HepG2 (cell line): ENCODE measurements around the gene SLC22A23. TPM values are rescaled to one million over a fixed set of nuclear protein-coding genes. Genes with fewer than 3 reads are reported as not detected.

Experiments
- AKAP8 ChIP-seq: sonication (generic); formaldehyde crosslinking; IDR thresholded peaks from 2 replicates; pipeline ENCODE4 v1.5.1; 2020; ENCODE audit warnings: mild to moderate bottlenecking, missing genetic modification reagents
- ARID4A ChIP-seq: sonication (generic); formaldehyde crosslinking; IDR thresholded peaks from 2 replicates; pipeline ENCODE4 v1.5.0; 2020; ENCODE audit warnings: mild to moderate bottlenecking, missing genetic modification reagents, borderline replicate concordance
- CBX5 ChIP-seq: sonication (generic); formaldehyde crosslinking; IDR thresholded peaks from 2 replicates; pipeline ENCODE4 v1.4.0; 2020; ENCODE audit warnings: missing genetic modification reagents, borderline replicate concordance
- FOXC1 ChIP-seq: sonication (generic); formaldehyde crosslinking; IDR thresholded peaks from 2 replicates; pipeline ENCODE4 v1.8.0; 2022; ENCODE audit warnings: mild to moderate bottlenecking, missing genetic modification reagents, borderline replicate concordance
- JUN ChIP-seq: sonication (generic); formaldehyde crosslinking; IDR thresholded peaks from 2 replicates; pipeline ENCODE4 v1.4.0; 2020; ENCODE audit warnings: mild to moderate bottlenecking, missing genetic modification reagents
- MLX ChIP-seq: IDR thresholded peaks from 2 replicates; pipeline ENCODE4 v1.6.1; 2016
- NCOA2 ChIP-seq: sonication (generic); formaldehyde crosslinking; IDR thresholded peaks from 2 replicates; pipeline ENCODE4 v1.8.0; 2022; ENCODE audit warnings: inconsistent platforms
- NFYC ChIP-seq: IDR thresholded peaks from 2 replicates; pipeline ENCODE4 v1.6.1; 2016; ENCODE audit warnings: missing genetic modification reagents, missing compliant biosample characterization
- RXRB ChIP-seq: IDR thresholded peaks from 2 replicates; pipeline ENCODE4 v1.6.1; 2016; ENCODE audit warnings: borderline replicate concordance, missing genetic modification reagents, missing compliant biosample characterization
- ZFP62 ChIP-seq: sonication (generic); formaldehyde crosslinking; IDR thresholded peaks from 2 replicates; pipeline ENCODE4 v1.4.0; 2020; ENCODE audit warnings: missing genetic modification reagents
- ZNF160 ChIP-seq: sonication (generic); formaldehyde crosslinking; IDR thresholded peaks from 2 replicates; pipeline ENCODE4 v1.8.0; 2022; ENCODE audit warnings: mild to moderate bottlenecking, inconsistent platforms, missing genetic modification reagents
- ZNF224 ChIP-seq: sonication (generic); formaldehyde crosslinking; IDR thresholded peaks from 2 replicates; pipeline ENCODE4 v1.5.0; 2020; ENCODE audit warnings: mild to moderate bottlenecking, missing genetic modification reagents
- ZNF451 ChIP-seq: sonication (generic); formaldehyde crosslinking; IDR thresholded peaks from 2 replicates; pipeline ENCODE4 v1.5.0; 2020; ENCODE audit warnings: mild to moderate bottlenecking, missing genetic modification reagents
- ZNF644 ChIP-seq: IDR thresholded peaks from 2 replicates; pipeline ENCODE4 v1.6.1; 2016; ENCODE audit warnings: low read depth
- ZNF773 ChIP-seq: sonication (generic); formaldehyde crosslinking; IDR thresholded peaks from 2 replicates; pipeline ENCODE4 v1.4.0; 2020; ENCODE audit warnings: missing genetic modification reagents, borderline replicate concordance
- ZZZ3 ChIP-seq: sonication (generic); formaldehyde crosslinking; IDR thresholded peaks from 2 replicates; pipeline ENCODE4 v1.4.0; 2020; ENCODE audit warnings: missing genetic modification reagents, mild to moderate bottlenecking, borderline replicate concordance
- polyA plus RNA-seq, 8 experiments: library from polyadenylated mRNA; depleted of rRNA in 3 of 8; stranded (reverse) in 7 of 8; unstranded in 1 of 8; fragments of >200 nt; fragmentation: Illumina TruSeq in 4 of 8; extraction: Trizol in 4 of 8; gene quantifications; 2 replicates each; pipeline versions ENCODE4 v1.2.1 to v1.2.3, GENCODE V29; 2011 to 2016; ENCODE audit warnings: low read depth in 4 of 8, missing spikeins in 1 of 8, mixed read lengths in 1 of 8; ENCODE audit not compliant: insufficient read depth in 1 of 8
- total RNA-seq, 5 experiments: library from RNA; depleted of rRNA; stranded (reverse); fragments of >200 nt; fragmentation: Illumina TruSeq; extraction: Trizol; gene quantifications; 2 replicates each; pipeline ENCODE4 v1.2.3, GENCODE V29; 2016; ENCODE audit warnings: low read depth in 1 of 5
- TF ChIP-seq, protein P1 (sequence below): sonication (generic); formaldehyde crosslinking; IDR thresholded peaks from 2 replicates; pipeline ENCODE4 v1.5.1; 2020; ENCODE audit warnings: mild to moderate bottlenecking, moderate library complexity, missing genetic modification reagents
- TF ChIP-seq, protein P2 (sequence below): sonication (generic); formaldehyde crosslinking; IDR thresholded peaks from 2 replicates; pipeline ENCODE4 v1.5.1; 2020; ENCODE audit warnings: missing genetic modification reagents, mild to moderate bottlenecking, borderline replicate concordance
- TF ChIP-seq, protein P3 (sequence below): sonication (generic); formaldehyde crosslinking; IDR thresholded peaks from 2 replicates; pipeline ENCODE4 v1.4.0; 2020; ENCODE audit warnings: missing genetic modification reagents
- TF ChIP-seq, protein P4 (sequence below): IDR thresholded peaks from 2 replicates; pipeline ENCODE4 v1.6.1; 2016; ENCODE audit warnings: missing genetic modification reagents, missing compliant biosample characterization

SLC22A23 gene
- total and polyA plus RNA-seq, 2 of the 13 experiments (the other 11 are each of a cell fraction or from before 2014, with no cell fraction given): 11.8 to 17.5 TPM

DNA sequence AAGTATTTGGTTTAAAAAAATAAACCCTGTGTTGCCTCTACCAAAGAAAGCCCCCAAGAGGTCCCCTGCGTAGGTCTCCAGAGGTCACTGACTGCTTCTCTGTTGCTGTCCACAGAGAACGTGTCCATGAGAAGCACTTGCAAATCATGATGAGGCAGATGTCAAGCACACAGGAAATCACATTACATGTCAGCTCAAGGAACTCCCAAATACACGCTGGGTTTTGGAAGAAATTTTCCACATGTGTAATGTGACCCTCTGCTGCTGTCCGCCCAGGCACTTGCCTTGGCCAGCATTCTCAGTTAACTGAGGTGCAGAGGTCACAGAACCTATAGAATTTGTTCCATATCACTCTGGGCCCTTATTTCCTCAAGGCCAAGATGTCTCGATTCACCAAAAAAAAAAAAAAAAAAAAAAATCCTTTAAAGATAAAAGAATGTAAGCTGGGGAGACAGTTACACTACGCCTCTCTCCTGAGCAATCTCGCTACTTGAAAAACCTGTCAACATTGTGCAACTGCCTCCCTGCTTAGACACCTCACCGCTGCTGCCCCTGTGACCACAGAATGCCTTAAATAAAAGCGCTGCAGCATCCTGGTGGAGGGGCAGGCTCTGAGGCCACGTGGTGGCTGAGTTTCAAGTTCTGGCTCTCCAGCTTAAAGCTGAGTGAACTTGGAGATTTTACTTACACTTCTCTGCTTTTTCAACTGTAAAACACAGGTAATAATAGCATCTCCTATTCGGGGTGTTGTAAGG lies 42.3 kb downstream of the SLC22A23 start (continued):
- peak; percentile 44; the same call in 1 of the 2 replicates for TF ChIP-seq RXRB (CRISPR knock-in tag)
- TF ChIP-seq CBX5 (CRISPR knock-in tag): peak; percentile 73; the same call in 1 of the 2 replicates
- TF ChIP-seq, protein P1, sequence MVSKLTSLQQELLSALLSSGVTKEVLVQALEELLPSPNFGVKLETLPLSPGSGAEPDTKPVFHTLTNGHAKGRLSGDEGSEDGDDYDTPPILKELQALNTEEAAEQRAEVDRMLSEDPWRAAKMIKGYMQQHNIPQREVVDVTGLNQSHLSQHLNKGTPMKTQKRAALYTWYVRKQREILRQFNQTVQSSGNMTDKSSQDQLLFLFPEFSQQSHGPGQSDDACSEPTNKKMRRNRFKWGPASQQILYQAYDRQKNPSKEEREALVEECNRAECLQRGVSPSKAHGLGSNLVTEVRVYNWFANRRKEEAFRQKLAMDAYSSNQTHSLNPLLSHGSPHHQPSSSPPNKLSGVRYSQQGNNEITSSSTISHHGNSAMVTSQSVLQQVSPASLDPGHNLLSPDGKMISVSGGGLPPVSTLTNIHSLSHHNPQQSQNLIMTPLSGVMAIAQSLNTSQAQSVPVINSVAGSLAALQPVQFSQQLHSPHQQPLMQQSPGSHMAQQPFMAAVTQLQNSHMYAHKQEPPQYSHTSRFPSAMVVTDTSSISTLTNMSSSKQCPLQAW: peak; percentile 21; the same call in 1 of the 2 replicates
- TF ChIP-seq, protein P2, sequence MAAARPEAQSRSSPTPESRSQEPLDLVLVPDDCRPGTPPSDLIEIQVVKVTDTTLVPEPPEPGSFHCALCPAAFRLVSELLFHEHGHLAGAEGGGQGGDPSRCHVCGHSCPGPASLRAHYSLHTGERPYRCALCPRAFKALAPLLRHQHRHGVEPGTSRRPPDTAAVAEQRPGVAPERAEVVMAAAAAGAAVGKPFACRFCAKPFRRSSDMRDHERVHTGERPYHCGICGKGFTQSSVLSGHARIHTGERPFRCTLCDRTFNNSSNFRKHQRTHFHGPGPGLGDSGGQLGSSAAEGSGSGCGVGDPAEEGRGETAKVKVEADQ (CRISPR knock-in tag): no peak
- TF ChIP-seq, protein P3, sequence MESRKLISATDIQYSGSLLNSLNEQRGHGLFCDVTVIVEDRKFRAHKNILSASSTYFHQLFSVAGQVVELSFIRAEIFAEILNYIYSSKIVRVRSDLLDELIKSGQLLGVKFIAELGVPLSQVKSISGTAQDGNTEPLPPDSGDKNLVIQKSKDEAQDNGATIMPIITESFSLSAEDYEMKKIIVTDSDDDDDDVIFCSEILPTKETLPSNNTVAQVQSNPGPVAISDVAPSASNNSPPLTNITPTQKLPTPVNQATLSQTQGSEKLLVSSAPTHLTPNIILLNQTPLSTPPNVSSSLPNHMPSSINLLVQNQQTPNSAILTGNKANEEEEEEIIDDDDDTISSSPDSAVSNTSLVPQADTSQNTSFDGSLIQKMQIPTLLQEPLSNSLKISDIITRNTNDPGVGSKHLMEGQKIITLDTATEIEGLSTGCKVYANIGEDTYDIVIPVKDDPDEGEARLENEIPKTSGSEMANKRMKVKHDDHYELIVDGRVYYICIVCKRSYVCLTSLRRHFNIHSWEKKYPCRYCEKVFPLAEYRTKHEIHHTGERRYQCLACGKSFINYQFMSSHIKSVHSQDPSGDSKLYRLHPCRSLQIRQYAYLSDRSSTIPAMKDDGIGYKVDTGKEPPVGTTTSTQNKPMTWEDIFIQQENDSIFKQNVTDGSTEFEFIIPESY (CRISPR knock-in tag): peak; percentile 77
- TF ChIP-seq AKAP8: no peak
- no peak for TF ChIP-seq ZNF160 (CRISPR knock-in tag)
- TF ChIP-seq ZFP62: no peak
- TF ChIP-seq FOXC1 (CRISPR knock-in tag): no peak
- TF ChIP-seq, protein P4, sequence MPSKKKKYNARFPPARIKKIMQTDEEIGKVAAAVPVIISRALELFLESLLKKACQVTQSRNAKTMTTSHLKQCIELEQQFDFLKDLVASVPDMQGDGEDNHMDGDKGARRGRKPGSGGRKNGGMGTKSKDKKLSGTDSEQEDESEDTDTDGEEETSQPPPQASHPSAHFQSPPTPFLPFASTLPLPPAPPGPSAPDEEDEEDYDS (CRISPR knock-in tag): peak; percentile 52
- TF ChIP-seq ZNF451 (CRISPR knock-in tag): no peak
- TF ChIP-seq NCOA2 (CRISPR knock-in tag): peak; percentile 66; the same call in 1 of the 2 replicates
- no peak for TF ChIP-seq ZNF224 (CRISPR knock-in tag)
- 0 out of 2 replicates have a peak, but pooled peaks have one; percentile 22 for TF ChIP-seq MLX (CRISPR knock-in tag)
- no peak for TF ChIP-seq NFYC (CRISPR knock-in tag)
- TF ChIP-seq ZNF644 (CRISPR knock-in tag): no peak
- peak; percentile 66; the same call in 1 of the 2 replicates for TF ChIP-seq ARID4A
- no peak for TF ChIP-seq ZZZ3 (CRISPR knock-in tag)
- no peak for TF ChIP-seq ZNF773 (CRISPR knock-in tag)
- no peak for TF ChIP-seq JUN (CRISPR knock-in tag)
